Gastrocnemius medialis (tissue), 4 donors: Measurements from ENCODE around the gene PROSER3. TPM values are rescaled to one million over a fixed set of nuclear protein-coding genes. Genes with fewer than 3 reads are reported as not detected.
"Not testable (repeated sequence)": the region's sequence is repeated elsewhere in the genome, so short reads cannot be mapped to it uniquely, and the experiment has no call there.

Source experiments
- ATAC-seq, 2 donors: fragments of 150-250 bp; one replicate each; pipeline ENCODE4 v1.9.1; 2016
- DNase-seq, 2 donors: peaks; one replicate each; pipeline ENCODE4 v3.0.0-alpha.2; 2019
- H3K27ac ChIP-seq, 4 donors: fragments of 200-600 bp; sonication (generic); 1 replicate in 1 of 4; 2 replicates in 3 of 4; pipeline ENCODE4 v1.5.1; 2016 to 2018; ENCODE audit warnings: mild to moderate bottlenecking in 2 of 4, moderate library complexity in 1 of 4
- H3K27me3 ChIP-seq, 3 donors: fragments of 200-600 bp; sonication (generic) in 2 of 3; 1 replicate in 1 of 3; 2 replicates in 2 of 3; pipeline versions ENCODE4 v1.5.1 to v1.6.0; 2016 to 2019; ENCODE audit warnings: mild to moderate bottlenecking in 1 of 3, moderate library complexity in 1 of 3
- H3K36me3 ChIP-seq, 2 donors: fragments of 200-600 bp; sonication (generic) in 1 of 2; one replicate each; pipeline ENCODE4 v1.5.1; 2017 to 2018
- H3K4me1 ChIP-seq, 2 donors: fragments of 200-600 bp; sonication (generic) in 1 of 2; one replicate each; pipeline ENCODE4 v1.5.1; 2016 to 2017; ENCODE audit warnings: mild to moderate bottlenecking in 2 of 2
- H3K4me3 ChIP-seq, 4 donors: fragments of 200-600 bp; sonication (generic) in 3 of 4; 1 replicate in 1 of 4; 2 replicates in 3 of 4; pipeline ENCODE4 v1.5.1; 2016 to 2019; ENCODE audit warnings: mild to moderate bottlenecking in 2 of 4
- H3K9me3 ChIP-seq, 3 donors: fragments of 200-600 bp; sonication (generic) in 2 of 3; 1 replicate in 1 of 3; 2 replicates in 2 of 3; pipeline ENCODE4 v1.5.1; 2016 to 2019
- POLR2A ChIP-seq, 2 donors: fragments of 450-650 bp; IDR thresholded peaks; one replicate each; pipeline ENCODE4 v1.6.1; 2017; ENCODE audit warnings: antibody characterized with exemption in 2 of 2, mild to moderate bottlenecking in 2 of 2, moderate library complexity in 2 of 2
- in situ Hi-C, 4 donors: fragments of 200-750 bp; cut with MboI; loops; one replicate each; pipeline versions ENCODE4 v1.15.0 to v1.8.0; 2017; ENCODE audit warnings: low sequenced_read_pairs in 4 of 4
- intact Hi-C: fragments of 100-400 bp; cut with DNase I; formaldehyde crosslinking; loops from one replicate; pipeline ENCODE4 v1.15.1; 2023; ENCODE audit warnings: low total_unique reads
- total RNA-seq, 4 donors: library from RNA; depleted of rRNA; stranded (reverse); fragments of >200 nt; gene quantifications; one replicate each; pipeline versions ENCODE4 v1.1.0 to v1.2.3, GENCODE V29; 2016
- TF ChIP-seq, protein P1 (sequence below), 5 experiments: fragments of 450-650 bp in 3 of 5; fragments of 200-600 bp in 2 of 5; sonication (generic) in 2 of 5; IDR thresholded peaks in 4 of 5; conservative IDR thresholded peaks in 1 of 5; 1 replicate in 4 of 5; 2 replicates in 1 of 5; pipeline ENCODE4 v1.5.1; 2016 to 2019; ENCODE audit warnings: antibody characterized with exemption in 5 of 5, mild to moderate bottlenecking in 3 of 5, moderate library complexity in 3 of 5

The PROSER3 gene
- total RNA-seq, 4 donors from 2014 or later, result 0.63 to 4.3 (median 3.0) TPM

DNA sequence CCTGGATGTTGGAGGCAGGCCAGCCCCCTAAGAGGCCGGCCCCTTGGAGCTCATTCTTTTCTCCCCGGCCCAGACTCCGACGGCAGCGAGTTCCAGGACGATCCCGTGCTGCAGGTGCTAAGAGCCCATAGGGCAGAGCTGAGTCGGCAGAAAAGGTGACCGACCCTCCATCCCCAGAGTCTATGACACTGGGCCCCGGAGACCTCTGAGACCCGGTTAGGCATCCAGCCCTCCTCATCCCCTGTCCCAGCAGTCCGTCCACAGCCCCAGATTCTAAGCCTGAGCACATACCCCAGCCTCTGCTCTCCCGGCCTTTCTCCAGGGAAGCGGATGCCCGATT is 10.1 kb downstream of the PROSER3 start:
- intact Hi-C loops, result no loop called here
- in situ Hi-C loops, result loop anchor here in 1 of 4 donors (25.0 kb wide), 1 partner anchor 369 kb away; the partner anchor contains the start of gene CAPNS1
- Histone ChIP-seq H3K4me1 (no peaks in the 10 kb centered on the region), H3K36me3 (peaks cover 0 to 13% of the 10 kb centered on the region in 2 donors), H3K9me3 (no peaks in the 10 kb centered on the region), H3K27ac (no peak overlapping the region), H3K4me3 (no peak overlapping the region), H3K27me3 (no peaks in the 10 kb centered on the region)
- TF ChIP-seq, protein P1, sequence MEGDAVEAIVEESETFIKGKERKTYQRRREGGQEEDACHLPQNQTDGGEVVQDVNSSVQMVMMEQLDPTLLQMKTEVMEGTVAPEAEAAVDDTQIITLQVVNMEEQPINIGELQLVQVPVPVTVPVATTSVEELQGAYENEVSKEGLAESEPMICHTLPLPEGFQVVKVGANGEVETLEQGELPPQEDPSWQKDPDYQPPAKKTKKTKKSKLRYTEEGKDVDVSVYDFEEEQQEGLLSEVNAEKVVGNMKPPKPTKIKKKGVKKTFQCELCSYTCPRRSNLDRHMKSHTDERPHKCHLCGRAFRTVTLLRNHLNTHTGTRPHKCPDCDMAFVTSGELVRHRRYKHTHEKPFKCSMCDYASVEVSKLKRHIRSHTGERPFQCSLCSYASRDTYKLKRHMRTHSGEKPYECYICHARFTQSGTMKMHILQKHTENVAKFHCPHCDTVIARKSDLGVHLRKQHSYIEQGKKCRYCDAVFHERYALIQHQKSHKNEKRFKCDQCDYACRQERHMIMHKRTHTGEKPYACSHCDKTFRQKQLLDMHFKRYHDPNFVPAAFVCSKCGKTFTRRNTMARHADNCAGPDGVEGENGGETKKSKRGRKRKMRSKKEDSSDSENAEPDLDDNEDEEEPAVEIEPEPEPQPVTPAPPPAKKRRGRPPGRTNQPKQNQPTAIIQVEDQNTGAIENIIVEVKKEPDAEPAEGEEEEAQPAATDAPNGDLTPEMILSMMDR (IDR thresholded peaks at IDR 0.05 in 4 of 5, conservative IDR thresholded peaks at IDR 0.05 in 1 of 5), result no peak
- TF ChIP-seq POLR2A (IDR thresholded peaks at IDR 0.05), result no peak
- ATAC-seq, result no peak
- DNase-seq, result no peak

DNA sequence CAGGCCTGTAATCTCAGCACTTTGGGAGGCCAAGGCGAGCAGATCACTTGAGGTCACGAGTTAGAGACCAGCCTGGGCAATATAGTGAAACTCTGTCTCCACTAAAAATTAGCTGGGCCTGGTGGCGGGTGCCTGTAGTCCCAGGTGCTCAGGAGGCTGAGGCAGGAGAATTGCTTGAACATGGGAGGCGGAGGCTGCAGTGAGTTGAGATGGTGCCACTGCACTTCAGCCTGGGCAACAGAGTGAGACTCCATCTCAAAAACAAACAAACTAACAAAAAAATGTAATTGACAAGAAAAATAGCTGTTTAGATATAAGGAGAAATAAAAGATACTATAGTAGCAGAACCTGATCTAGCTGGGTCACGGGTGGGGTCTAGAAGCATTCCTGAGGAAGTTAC is 14.4 kb downstream of the PROSER3 start:
- H3K36me3 ChIP-seq, H3K27me3 ChIP-seq, H3K4me1 ChIP-seq, H3K9me3 ChIP-seq, H3K27ac ChIP-seq, DNase-seq, H3K4me3 ChIP-seq, ATAC-seq: not testable (repeated sequence)
- intact Hi-C loops, result loop anchor here (10.0 kb wide), 1 partner anchor 222 kb away; the partner anchor contains the start of gene SDHAF1
- in situ Hi-C loops, result loop anchor here in 1 of 4 donors (25.0 kb wide), 1 partner anchor 365 kb away; the partner anchor contains the start of gene CAPNS1

DNA sequence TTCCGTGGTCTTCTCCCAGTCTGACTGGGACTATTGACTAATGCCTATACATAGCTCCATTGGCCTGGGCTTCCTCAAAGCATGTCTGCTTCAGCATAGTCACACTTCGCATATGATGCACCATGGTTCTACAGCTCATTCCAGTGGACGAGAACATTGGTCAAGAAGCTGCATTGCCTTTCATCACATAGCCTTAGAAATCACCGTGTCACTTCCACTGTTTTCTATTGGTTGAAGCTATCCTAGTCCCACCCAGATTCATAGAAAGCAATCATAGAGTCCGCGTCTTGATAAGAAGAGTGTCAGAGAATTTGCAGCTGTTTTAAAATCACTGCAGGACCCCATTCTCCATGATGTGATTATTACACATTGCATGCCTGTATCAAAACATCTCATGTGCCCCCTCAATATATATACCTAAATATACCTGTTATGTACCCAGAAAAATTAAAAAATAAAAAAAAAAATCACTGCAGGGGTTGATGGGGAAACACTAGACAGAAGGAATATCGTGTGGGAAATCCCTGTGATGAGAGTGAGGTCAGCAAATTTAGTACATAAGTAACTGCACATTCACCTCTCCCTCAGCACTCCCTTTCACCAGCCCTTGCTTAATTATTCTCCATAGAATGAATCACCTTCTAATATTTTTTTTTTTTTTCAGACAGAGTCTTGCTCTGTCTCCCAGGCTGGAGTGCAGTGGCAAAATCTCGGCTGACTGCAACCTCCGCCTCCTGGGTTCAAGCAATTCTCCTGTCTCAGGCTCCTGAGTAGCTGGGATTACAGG is 15.2 kb downstream of the PROSER3 start:
- Histone ChIP-seq H3K36me3 (no peaks in the 10 kb centered on the region), H3K9me3 (no peaks in the 10 kb centered on the region), H3K4me1 (peaks cover 4 to 5% of the 10 kb centered on the region in 2 donors), H3K4me3 (no peak overlapping the region), H3K27ac (no peak overlapping the region), H3K27me3 (no peaks in the 10 kb centered on the region)
- in situ Hi-C loops, result loop anchor here in 1 of 4 donors (25.0 kb wide), 1 partner anchor 364 kb away; the partner anchor contains the start of gene CAPNS1
- DNase-seq (no peak), ATAC-seq (no peak)
- no peak for TF ChIP-seq POLR2A (IDR thresholded peaks at IDR 0.05)
- TF ChIP-seq, protein P1 (IDR thresholded peaks at IDR 0.05 in 4 of 5, conservative IDR thresholded peaks at IDR 0.05 in 1 of 5), result no peak
- intact Hi-C loops, result loop anchor here (10.0 kb wide), 1 partner anchor 222 kb away; the partner anchor contains the start of gene SDHAF1

DNA sequence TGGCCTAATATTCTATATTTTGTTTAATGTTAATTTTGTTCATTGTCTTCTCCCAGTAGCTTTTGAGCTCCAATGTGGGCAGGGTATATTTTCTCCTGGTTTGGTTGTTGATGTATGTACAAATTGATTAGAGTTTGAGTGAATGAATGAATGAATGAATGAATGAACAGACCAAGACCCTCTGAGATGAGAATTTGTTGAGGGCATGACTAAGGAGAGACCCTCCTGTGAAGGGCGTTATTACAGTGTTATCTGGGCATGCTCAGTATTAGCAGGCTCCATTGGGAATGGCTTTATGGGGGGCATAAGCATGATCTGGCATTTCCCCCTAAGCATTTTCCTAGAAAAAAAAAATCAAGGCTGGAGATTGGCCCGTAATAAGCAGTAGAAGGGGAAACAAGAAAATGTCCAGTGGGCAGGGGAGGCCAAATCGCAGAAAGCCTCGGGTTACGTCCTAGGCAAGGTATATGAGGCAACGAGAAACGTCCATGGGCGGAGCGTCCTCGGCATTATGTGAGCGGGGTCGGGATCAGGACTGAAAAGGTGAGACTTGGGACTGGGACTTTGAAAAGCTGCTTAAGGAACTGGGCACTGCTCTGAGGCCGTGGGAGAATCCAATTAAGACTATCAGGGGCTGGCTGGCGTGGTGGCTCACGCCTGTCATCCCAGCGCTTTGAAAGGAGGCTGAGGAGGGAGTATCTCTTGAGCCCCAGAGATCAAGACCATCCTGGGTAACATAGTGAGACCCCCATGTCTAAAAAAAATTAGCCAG is 16.5 kb downstream of the PROSER3 start:
- intact Hi-C loops, result loop anchor here (1.0 to 10.0 kb wide), 4 partner anchors 16 to 220 kb away; partner anchors contain the start of genes PROSER3 and SDHAF1
- H3K4me3 ChIP-seq, result peak overlapping the region; percentile 60 to 81 (median 73)
- no peaks in the 10 kb centered on the region for H3K9me3 ChIP-seq
- TF ChIP-seq, protein P1 (IDR thresholded peaks at IDR 0.05 in 4 of 5, conservative IDR thresholded peaks at IDR 0.05 in 1 of 5), result no peak
- no peak for TF ChIP-seq POLR2A (IDR thresholded peaks at IDR 0.05)
- H3K4me1 ChIP-seq, result peaks cover 4 to 5% of the 10 kb centered on the region in 2 donors
- DNase-seq, result no peak
- H3K27ac ChIP-seq, result no peak overlapping the region
- H3K36me3 ChIP-seq, result no peaks in the 10 kb centered on the region
- ATAC-seq, result no peak
- H3K27me3 ChIP-seq, result no peaks in the 10 kb centered on the region
- in situ Hi-C loops, result loop anchor here in 1 of 4 donors (25.0 kb wide), 1 partner anchor 363 kb away; the partner anchor contains the start of gene CAPNS1

DNA sequence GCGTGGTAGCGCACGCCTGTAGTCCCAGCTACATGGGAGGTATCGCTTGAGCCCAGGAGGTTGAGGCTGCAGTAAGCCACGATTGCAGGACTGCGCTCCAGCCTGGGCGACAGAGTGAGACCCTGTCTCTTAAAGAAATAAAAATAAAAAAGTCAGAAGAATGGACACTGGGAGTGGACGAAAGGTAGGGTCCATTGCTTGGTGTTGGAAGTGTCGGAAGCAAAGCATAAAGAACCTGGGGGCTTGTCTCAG is 17.0 kb downstream of the PROSER3 start:
- peaks cover 4 to 5% of the 10 kb centered on the region in 2 donors for H3K4me1 ChIP-seq
- TF ChIP-seq, protein P1 (IDR thresholded peaks at IDR 0.05 in 4 of 5, conservative IDR thresholded peaks at IDR 0.05 in 1 of 5), result no peak
- no peak for TF ChIP-seq POLR2A (IDR thresholded peaks at IDR 0.05)
- H3K9me3 ChIP-seq, result no peaks in the 10 kb centered on the region
- H3K36me3 ChIP-seq, result peaks cover 0 to 3% of the 10 kb centered on the region in 2 donors
- peak overlapping the region; percentile 60 to 81 (median 73) for H3K4me3 ChIP-seq
- in situ Hi-C loops (no loop called here), intact Hi-C loops (loop anchor here (1.0 to 10.0 kb wide), 4 partner anchors 17 to 220 kb away; partner anchors contain the start of genes PROSER3 and SDHAF1)
- ATAC-seq (peak in 1 of 2 donors; percentile 35), DNase-seq (no peak)
- no peak overlapping the region for H3K27ac ChIP-seq
- no peaks in the 10 kb centered on the region for H3K27me3 ChIP-seq
